ENCODE measurements around the gene RELL1. TPM values are rescaled to one million over a fixed set of nuclear protein-coding genes. Genes with fewer than 3 reads are reported as not detected.

RELL1 gene
- total and polyA plus RNA-seq, 3 donors from 2014 or later = 3.1 to 20.4 (median 10.2) TPM

- H3K4me1 ChIP-seq = no peaks in the 10 kb centered on the region
- H3K9me3 ChIP-seq = no peaks in the 10 kb centered on the region
- no peak overlapping the region for H3K27ac ChIP-seq
- H3K4me3 ChIP-seq = no peak overlapping the region
- DNase-seq = no peak
- 69 to 76% methylated on average over 4 of the region's 4 CpGs for WGBS, 2 donors
- H3K27me3 ChIP-seq = no peaks in the 10 kb centered on the region
- intact Hi-C loops (cut with DNase I; ENCODE audit: low total_unique reads) = no loop called here
- H3K36me3 ChIP-seq (ENCODE audit: low read depth, missing control alignments) = no peaks in the 10 kb centered on the region
- TF ChIP-seq CTCF (IDR thresholded peaks at IDR 0.05) (no peak), POLR2A (IDR thresholded peaks at IDR 0.05) (no peak)
Observed at GRCh38 chr4:37628977-37629609, 57.1 kb downstream of the RELL1 start.

- DNase-seq = no peak
- Histone ChIP-seq H3K27ac (no peak overlapping the region), H3K4me1 (no peaks in the 10 kb centered on the region), H3K27me3 (no peaks in the 10 kb centered on the region), H3K4me3 (no peak overlapping the region), H3K36me3 (ENCODE audit: low read depth, missing control alignments) (no peaks in the 10 kb centered on the region), H3K9me3 (no peaks in the 10 kb centered on the region)
- intact Hi-C loops (cut with DNase I; ENCODE audit: low total_unique reads) = no loop called here
- 41 to 50% methylated on average over 3 of the region's 3 CpGs for WGBS, 2 donors
- no peak for TF ChIP-seq POLR2A (IDR thresholded peaks at IDR 0.05)
- no peak for TF ChIP-seq CTCF (IDR thresholded peaks at IDR 0.05)
Observed at GRCh38 chr4:37627263-37627662, 58.9 kb downstream of the RELL1 start.

- intact Hi-C loops (cut with DNase I; ENCODE audit: low total_unique reads) = no loop called here
- Histone ChIP-seq H3K9me3 (no peaks in the 10 kb centered on the region), H3K27me3 (no peaks in the 10 kb centered on the region), H3K27ac (no peak overlapping the region), H3K4me3 (no peak overlapping the region), H3K36me3 (ENCODE audit: low read depth, missing control alignments) (no peaks in the 10 kb centered on the region), H3K4me1 (no peaks in the 10 kb centered on the region)
- no peak for DNase-seq
- TF ChIP-seq POLR2A (IDR thresholded peaks at IDR 0.05) (no peak), CTCF (IDR thresholded peaks at IDR 0.05) (no peak)
- WGBS, 2 donors = 94% methylated on average over 1 of the region's 1 CpG
Observed at GRCh38 chr4:37625499-37625898, 60.7 kb downstream of the RELL1 start.

- no peak for DNase-seq
- intact Hi-C loops (cut with DNase I; ENCODE audit: low total_unique reads) = no loop called here
- H3K4me1 ChIP-seq = no peaks in the 10 kb centered on the region
- TF ChIP-seq CTCF (IDR thresholded peaks at IDR 0.05) = no peak
- no peak for TF ChIP-seq POLR2A (IDR thresholded peaks at IDR 0.05)
- no peaks in the 10 kb centered on the region for H3K36me3 ChIP-seq (ENCODE audit: low read depth, missing control alignments)
- H3K27me3 ChIP-seq = no peaks in the 10 kb centered on the region
- H3K9me3 ChIP-seq = no peaks in the 10 kb centered on the region
- WGBS, 2 donors = 52 to 66% methylated on average over 8 of the region's 8 CpGs
- no peak overlapping the region for H3K27ac ChIP-seq
- no peak overlapping the region for H3K4me3 ChIP-seq
Observed at GRCh38 chr4:37623940-37624339, 62.2 kb downstream of the RELL1 start.

- Histone ChIP-seq H3K9me3 (no peaks in the 10 kb centered on the region), H3K27me3 (no peaks in the 10 kb centered on the region), H3K4me3 (no peak overlapping the region), H3K4me1 (no peaks in the 10 kb centered on the region), H3K27ac (no peak overlapping the region), H3K36me3 (ENCODE audit: low read depth, missing control alignments) (no peaks in the 10 kb centered on the region)
- intact Hi-C loops (cut with DNase I; ENCODE audit: low total_unique reads) = no loop called here
- no peak for TF ChIP-seq POLR2A (IDR thresholded peaks at IDR 0.05)
- TF ChIP-seq CTCF (IDR thresholded peaks at IDR 0.05) = no peak
- 57 to 65% methylated on average over 4 of the region's 4 CpGs for WGBS, 2 donors
- DNase-seq = no peak
Observed at GRCh38 chr4:37623125-37623524, 63.1 kb downstream of the RELL1 start.
